ENCODE data around the gene ALPK3. TPM values are rescaled to one million over a fixed set of nuclear protein-coding genes. Genes with fewer than 3 reads are reported as not detected.

The ALPK3 gene
- total RNA-seq, 1 experiment from 2014 or later, result 2.0 TPM

DNA sequence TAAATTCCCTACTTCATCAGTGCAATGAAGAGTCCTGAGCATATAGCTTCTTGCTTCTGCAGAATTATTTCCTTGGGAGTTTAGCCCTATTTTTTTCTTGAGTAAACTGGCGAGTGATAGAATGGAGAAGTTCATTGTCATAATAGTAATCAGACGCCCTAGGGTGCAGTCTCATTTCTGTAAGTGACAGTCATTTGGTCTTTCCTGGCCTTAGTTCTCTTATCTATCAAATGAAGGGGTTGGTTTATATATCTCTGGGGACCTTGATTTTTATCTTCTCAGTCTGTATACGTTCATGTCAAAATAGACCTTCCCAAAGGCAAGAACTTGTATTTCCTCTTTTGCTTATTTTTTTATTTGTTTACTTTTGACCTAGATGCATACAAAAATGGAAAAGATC, 9.9 kb upstream of the ALPK3 start (continued):
- TF ChIP-seq REST (IDR thresholded peaks at IDR 0.05; ENCODE audit: low read depth) (no peak), ZBTB33 (IDR thresholded peaks at IDR 0.05; ENCODE audit: extremely low read depth, insufficient replicate concordance, low read length) (no peak), EGR1 (IDR thresholded peaks at IDR 0.05; ENCODE audit: low read depth) (no peak), CEBPB (IDR thresholded peaks at IDR 0.05; ENCODE audit: low read depth) (no peak), SIN3A (IDR thresholded peaks at IDR 0.05; ENCODE audit: low read depth) (no peak), ATF3 (IDR thresholded peaks at IDR 0.05) (no peak), YY1 (IDR thresholded peaks at IDR 0.05; ENCODE audit: extremely low read depth, insufficient replicate concordance, low read depth, low read length) (no peak), RAD21 (IDR thresholded peaks at IDR 0.05; ENCODE audit: low read depth) (no peak), TCF7L2 (IDR thresholded peaks at IDR 0.05; ENCODE audit: borderline replicate concordance, extremely low read depth, insufficient read depth, insufficient read length) (no peak)
